Measurements from ENCODE around the gene DAPK3.
"Not testable (repeated sequence)": the region's sequence is repeated elsewhere in the genome, so short reads cannot be mapped to it uniquely, and the experiment has no call there.

The DAPK3 gene

DNA sequence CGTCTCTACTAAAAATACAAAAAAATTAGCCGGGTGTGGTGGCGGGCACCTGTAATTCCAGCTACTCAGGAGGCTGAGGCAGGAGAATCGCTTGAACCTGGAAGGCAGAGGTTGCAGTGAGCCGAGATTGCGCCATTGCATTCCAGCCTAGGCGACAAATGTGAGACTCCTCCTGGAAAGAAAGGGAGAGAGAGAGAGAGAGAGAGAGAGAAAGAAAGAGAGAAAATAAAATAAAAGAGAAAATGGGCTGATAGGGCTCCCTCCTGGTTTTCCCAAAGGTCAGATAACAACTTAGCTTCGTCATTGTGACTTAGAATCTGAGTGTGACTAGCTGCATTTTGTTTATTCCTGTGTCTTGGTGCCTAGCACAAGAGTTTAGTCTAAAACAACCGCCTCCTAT lies 34.5 kb upstream of the DAPK3 start:
- not testable (repeated sequence) for DNase-seq (ENCODE audit: low read depth in 3 of 3)

DNA sequence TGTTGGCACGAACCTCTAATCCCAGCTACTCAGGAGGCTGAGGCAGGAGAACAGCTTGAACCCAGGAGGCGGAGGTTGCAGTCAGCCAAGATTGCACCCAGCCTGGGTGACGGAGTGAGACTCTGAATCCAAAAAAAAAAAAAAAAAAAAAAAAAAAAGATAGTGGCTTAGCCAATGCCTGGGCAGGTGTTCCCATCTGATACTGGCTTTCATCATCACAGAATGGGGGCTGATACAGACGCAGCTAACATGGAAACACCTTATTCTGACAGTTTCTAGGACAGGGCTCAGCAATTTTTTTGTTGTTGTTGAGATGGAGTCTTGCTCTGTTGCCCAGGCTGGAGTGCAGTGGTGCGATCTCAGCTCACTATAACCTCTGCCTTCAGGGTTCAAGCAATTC lies 29.9 kb upstream of the DAPK3 start:
- not testable (repeated sequence) for DNase-seq (ENCODE audit: low read depth in 3 of 3)

GRCh38 chr19:3998667-3999412 lies 27.9 kb upstream of the DAPK3 start:
- not testable (repeated sequence) for DNase-seq (ENCODE audit: low read depth in 3 of 3)

DNA sequence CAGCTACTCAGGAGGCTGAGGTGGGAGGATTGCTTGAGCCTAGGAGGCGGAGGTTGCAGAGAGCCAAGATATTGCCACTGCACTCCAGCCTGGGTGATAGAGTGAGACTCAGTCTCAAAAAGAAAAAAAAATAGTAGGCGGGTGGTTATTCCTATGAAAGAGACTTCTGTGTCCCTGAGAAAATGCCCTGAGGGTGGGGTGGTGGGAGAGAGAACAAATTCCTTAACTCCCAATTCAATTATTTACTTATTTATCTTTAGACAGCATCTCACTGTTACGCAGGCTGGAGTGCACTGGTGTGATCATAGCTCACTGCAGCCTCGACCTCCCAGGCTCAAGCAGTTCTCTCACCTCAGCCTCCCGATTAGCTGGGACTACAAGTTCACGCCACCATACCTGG lies 24.7 kb upstream of the DAPK3 start:
- no peak for DNase-seq (ENCODE audit: low read depth in 3 of 3)

DNA sequence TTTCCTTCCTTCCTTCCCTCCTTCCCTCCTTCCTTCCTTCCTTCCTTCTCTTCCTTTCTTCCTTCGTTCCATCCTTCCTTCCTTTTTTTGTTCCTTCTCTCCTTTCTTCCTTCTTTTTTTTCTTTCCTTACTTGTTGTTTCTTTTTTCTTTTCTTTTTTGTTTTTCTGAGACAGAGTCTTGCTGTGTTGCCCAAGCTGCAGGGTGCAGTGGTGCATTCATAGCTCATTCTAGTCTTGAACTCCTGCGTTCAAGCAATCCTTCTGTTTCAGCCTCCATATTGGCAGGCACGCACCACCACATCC lies 19.9 kb upstream of the DAPK3 start:
- no peak for DNase-seq (ENCODE audit: low read depth in 3 of 3)

GRCh38 chr19:3987619-3988371 lies 16.9 kb upstream of the DAPK3 start:
- DNase-seq (ENCODE audit: low read depth in 3 of 3), result peak; percentile 74 to 83 (median 80)

GRCh38 chr19:3986260-3987041 lies 15.6 kb upstream of the DAPK3 start:
- DNase-seq (ENCODE audit: low read depth in 3 of 3), result no peak

- DNase-seq (ENCODE audit: low read depth in 3 of 3), result no peak
Measured at GRCh38 chr19:3985643-3986259, 14.9 kb upstream of the DAPK3 start.

DNA sequence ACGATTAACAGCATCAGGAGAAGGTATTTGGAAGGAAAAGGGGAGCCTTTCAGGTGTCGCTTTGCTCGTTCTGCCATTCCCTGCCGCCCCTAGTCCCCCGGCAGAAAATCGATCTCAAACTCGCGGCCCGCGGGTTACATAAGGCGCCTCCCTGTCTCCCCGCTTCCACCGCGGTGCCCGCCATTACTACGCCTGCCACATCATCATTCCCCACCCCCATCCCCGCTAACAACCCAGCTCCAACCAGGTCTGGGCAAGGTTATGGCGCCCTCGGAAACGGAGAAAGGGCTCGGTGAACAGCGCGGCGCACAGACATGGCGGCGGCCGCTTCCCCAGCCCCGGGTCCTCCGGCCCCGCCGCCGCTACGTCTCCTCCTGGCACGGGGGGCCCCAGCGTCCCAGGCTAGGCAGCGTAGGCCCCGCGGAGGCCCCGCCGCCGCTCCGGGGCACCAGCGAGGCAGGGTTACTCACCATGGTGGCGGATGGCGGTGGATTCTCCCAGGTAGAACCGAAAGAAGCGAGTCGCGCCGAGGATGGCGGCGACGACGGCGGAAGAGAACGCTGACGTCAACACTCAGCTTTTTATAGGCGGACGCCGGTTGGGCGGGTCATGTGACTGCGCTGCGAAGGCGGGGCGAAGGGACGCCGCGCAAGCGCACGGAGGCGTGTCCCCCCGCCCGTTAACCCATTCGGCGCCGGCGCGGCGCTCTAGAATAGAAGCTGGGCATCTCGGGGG lies 14.2 kb upstream of the DAPK3 start, which contains the start of gene EEF2:
TSS of gene EEF2 (minus strand) at position 556 of the 735 bp plus-strand sequence. CDS start at position 473, 83 bp downstream.
- DNase-seq (ENCODE audit: low read depth in 3 of 3), result peak; percentile 77 to 87 (median 86)

GRCh38 chr19:3984584-3984907 lies 13.6 kb upstream of the DAPK3 start:
- DNase-seq (ENCODE audit: low read depth in 3 of 3), result no peak

DNA sequence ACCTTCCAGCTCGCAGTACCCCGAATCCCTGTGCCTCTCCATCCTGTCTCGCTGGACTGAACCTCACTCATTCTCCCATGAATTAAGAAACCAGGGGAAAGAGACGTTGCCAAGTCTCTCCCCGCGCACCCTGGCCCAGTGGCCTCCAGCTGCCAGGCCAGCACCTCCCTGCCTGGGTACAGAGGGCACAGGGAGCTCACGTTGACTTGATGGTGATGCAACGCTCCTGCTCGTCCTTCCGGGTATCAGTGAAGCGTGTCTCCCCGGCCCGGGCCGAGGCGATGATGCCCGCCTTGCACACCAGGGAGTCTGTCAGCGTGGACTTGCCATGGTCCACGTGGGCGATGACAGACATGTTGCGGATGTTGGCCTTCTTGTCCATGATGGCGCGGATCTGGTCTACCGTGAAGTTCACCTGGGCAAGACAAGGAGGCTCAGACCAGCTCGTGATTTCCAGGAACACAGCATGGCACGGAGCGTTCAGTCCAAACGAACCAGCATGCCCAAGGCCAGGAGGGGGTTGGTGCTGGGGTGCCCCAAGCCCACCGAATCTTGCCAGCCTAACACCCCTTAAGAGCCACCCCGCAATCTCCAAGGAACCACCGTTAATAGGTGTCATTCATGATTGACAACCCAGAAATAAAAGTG lies 13.2 kb upstream of the DAPK3 start:
- DNase-seq (ENCODE audit: low read depth in 3 of 3), result no peak

DNA sequence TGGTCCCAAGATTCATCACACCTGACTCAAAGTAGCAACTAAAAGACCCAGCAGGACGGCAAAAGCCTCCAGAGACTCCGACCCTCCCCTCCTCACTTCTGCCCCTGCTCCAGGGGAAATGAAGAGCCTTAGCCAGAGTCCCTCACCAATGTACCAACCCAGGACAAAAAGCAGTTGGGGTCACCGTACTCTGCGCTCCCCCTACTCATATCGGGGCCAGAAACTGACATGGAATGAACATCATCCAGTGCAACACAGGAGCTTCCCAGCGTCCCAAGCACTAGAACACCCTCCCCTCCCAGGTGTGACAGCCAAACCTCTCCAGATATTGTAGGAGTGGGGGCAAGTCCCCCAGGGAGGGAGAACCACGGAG lies 12.6 kb upstream of the DAPK3 start:
- DNase-seq (ENCODE audit: low read depth in 3 of 3), result no peak

DNA sequence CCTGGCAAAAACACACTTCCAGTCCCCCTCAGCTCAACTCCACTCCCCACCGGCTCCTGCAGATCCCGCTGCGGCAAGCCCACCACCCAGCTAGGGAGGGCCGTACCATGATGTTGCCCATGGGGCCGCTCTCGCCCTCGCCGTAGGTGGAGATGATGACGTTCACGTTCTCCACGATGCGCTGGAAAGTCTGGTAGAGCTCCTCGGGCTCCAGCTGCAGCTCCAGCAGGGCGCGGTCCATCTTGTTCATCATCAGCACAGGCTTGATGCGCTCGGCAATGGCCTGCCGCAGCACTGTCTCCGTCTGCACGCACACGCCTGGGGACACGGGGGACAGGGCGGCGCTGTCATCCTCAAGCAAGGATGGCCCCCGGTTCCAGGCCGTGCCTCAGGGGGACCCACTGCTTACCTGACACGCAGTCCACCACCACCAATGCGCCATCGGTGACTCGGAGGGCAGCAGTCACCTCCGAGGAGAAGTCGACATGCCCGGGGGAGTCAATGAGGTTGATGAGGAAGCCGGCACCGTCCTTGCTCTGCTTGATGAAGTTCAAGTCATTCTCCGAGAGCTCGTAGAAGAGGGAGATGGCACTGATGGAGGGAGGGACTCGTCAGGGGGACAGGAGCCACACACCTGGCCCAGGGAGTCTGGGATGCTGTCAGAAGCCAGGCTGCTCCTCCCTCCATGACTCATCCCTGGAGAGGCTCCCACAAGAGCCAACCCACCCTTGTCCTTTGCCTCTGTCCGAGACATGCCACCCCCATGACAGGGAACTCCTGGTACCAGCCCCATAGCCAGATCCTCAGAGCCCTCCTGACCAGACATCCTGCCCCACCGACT lies 12.0 kb upstream of the DAPK3 start:
- no peak for DNase-seq (ENCODE audit: low read depth in 3 of 3)

DNA sequence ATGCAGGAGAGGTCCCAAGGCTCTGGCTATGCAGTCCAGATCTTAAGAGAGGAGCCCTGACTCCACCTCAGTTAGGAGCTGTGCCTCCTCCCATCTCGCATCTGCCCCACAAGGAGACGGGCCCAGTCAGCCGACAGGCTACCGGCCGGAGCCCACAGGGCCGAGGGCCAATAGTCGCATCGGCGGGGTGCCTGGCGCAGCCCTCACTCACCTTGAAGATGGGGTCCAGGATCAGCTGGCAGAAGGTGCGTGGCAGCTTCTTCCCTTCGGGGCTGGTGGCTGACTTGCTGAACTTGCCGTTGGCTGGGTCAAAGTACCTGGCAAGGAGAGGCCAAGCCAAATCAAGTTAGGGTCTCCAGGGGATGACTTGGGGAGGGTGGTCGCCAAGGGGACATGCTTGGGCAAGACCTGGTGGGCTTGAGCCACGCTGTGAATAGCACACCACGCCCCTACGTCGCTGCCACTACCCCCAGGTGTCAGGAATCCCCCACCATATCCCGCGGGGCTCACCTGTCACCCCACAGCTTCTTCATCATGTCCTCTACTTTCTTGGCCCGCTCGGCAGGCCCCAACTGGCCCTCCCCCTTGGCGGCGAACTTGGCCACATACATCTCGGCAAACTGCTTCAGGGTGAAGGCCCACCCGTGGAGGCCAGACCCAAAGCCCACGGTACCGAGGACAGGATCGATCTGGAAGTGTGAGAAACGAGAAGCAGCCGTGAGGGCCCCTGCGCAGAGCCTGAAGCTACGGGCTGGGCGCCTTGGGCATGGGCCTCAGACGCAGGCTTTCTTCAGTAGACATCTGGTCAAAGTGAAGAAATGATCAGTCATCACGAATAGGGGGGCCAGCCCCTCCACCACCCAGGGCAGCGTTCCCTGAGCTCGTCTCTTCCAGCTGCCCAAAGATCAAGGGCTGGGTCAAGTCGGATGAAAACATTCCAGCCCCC lies 11.1 kb upstream of the DAPK3 start:
- no peak for DNase-seq (ENCODE audit: low read depth in 3 of 3)

GRCh38 chr19:3981373-3981735 lies 10.5 kb upstream of the DAPK3 start:
- DNase-seq (ENCODE audit: low read depth in 3 of 3), result no peak

DNA sequence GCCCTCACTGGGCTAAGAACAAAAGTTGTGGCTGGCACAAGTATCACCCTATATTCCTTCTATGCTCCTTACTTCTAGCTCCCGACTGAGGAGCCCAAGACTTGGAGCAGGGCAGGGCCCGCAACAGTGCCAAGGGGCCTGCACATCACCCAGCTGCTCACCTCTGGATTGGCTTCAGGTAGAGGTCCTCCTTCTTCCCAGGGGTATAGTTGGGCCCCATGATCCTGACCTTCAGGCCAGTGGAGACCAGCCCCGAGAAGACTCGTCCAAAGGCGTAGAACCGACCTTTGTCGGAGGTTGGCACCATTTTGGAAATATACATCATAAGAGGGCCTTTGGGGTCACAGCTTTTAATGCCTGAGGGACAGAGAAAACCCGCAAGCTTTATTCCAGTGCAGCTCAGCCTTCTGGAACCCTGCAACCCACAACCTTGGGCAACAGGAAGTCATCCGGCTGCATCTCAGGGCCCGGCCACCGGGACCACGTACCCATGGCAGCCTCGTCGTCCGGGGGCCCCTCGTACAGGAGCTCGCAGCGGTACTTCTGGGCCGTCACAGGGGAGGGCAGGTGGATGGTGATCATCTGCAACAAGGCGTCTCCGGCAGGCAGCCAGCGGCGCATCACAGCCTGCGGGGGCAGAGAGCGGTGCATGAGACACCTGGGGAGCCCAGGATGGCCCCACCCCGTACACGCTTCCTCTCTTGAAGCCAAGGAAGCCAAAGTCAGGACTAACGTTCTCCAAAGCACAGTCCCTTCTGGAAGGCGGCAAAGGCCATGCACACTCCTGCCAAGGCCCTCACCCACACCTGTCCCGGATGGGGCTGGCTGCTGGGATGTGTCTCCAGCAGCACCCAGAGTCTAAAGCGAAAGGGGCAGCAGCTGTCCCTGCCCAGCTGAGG lies 9.7 kb upstream of the DAPK3 start:
- no peak for DNase-seq (ENCODE audit: low read depth in 3 of 3)

- DNase-seq (ENCODE audit: low read depth in 3 of 3), result no peak
Measured at GRCh38 chr19:3979674-3980352, 8.9 kb upstream of the DAPK3 start.

DNA sequence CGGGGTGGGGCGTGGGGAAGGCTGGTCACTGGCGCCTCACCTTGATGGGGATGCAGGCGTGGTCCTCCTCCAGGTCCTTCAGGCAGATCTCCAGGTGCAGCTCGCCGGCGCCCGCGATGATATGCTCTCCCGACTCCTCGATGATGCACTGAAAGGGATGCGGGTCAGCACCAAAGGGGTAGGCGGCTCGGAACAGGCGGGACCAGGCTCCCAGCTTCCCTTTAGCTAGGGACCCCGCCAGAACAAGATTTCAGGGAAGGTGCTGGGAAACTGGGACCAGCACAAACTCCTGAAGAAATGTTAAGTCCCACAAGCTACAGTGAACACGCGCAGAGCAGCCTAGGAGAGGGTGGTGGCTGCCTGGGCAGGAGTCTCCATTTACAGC lies 8.4 kb upstream of the DAPK3 start:
- DNase-seq (ENCODE audit: low read depth in 3 of 3), result no peak
